GM21576 (cell line): Measurements from ENCODE around the gene C14orf180.

ENCODE experiments used
- ATAC-seq: cut with Tn5 transposase; IDR thresholded peaks from one replicate; pipeline ENCODE4 v1.9.1; 2021; ENCODE audit warnings: mild to moderate bottlenecking, moderate library complexity; ENCODE audit not compliant: unreplicated experiment

The C14orf180 gene

DNA sequence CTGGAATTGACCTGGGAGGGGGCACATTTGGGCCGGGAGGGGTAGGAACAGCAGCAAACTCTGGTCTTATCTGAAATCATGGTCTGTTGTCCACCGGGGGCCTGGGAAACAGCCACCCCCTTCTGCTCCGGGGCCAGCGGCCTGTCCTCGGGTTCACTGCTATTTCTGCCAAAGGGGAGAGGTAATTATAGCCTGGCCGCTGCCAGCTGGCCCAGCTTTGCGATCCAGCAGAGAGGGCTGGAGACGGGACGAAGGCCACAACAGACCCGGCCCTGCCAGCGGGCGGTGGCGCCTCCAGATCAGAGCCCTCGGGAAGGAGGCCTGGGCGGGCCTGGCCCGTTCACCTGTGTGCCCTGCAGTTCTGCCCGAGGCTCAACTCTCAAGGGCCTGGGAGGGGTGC, at the start of gene C14orf180:
Gene C14orf180 (plus strand): TSS at position 258 of the 400 bp plus-strand sequence. CDS start 6,667 bp downstream, outside the sequence.
- no peak for ATAC-seq

DNA sequence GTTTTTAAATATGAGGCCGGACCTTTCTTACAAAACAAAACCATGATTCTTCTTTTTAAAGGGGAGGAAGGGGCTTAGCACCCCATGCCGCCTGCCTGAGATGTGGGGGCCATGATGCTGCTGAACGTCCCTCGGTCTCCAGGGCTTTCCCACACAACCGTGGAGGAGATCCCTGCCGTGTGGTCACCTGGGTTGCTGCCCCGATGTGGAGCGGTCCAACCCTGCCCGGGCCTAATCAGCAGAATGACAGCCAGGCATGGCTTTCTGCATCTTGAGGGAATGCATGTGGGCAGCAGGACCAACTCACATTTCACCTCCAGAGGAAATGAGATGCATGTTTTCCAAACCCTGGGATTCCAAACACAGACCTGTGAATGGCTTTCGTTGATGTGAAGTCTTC, 48.9 kb upstream of the C14orf180 start:
- no peak for ATAC-seq

DNA sequence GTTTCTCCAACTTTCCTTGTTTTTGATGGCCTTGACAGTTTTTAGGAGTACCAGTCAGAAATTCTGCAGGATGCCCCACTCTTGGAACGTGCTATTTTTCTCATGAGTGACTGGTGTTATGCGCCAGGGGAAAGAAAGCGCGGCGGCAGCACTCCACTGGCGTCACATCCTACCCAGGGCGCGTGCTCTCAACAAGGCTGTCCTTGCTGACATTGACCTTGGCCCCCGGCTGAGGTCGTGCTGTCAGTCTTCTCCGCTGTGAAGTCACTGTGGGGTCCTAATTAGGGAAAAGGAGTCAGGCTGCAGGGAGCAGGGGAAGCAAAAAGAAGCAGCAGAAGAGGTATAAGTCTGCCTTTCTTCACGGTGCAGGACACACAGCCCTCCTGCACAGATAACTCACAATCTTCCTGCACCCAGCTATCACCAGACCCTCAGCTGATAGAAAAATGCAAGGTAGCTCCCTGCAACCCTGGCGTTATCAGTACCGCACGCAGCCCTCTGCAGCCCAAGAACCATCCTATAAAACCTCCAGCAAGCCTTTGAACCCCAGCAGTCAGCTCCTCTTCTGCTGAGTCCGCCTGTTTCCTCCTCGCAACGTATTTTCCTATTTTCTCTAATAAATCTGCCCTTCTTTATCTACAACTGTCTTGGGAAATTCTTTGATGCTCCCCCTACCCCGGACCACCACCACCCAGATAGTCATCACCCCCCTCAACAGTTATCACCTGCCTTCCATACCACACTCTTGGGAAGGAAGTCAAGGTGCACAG, 48.0 kb upstream of the C14orf180 start:
- no peak for ATAC-seq

DNA sequence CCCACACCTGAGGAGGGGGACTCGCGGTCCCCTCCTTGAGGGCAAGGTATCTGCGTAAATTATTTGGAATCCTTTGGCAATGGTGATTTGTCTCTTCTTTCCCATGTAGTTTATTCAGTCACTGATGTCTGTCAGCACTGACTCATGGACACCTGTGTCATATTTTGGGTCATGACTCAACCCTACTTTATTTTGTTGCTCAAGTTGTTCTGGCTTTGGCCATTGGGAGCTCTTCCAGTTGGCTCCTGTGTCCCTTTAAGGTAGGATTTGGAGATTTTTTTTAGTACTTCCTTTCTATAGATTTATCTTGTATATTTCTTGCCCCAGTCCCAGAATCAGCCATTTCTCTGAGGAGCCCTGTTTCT, 47.4 kb upstream of the C14orf180 start:
- ATAC-seq, result no peak

DNA sequence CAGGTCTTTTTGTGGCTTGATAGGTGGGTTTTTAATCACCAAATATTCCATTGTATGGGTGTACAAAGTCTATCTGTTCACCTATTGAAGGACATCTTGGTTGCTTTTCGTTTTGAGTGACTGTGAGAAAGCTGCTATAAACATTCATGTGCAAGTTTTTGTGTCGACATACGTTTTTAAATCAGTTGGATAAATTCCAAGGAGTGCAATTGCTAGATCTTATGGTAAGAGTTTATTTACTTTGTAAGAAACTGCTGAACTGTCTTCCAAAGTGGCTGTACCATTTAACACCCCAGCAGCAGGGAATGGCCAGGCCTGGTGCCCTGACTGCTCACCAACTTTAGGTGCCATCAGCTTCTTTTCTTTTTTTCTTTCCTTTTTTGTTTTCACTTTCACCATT, 45.5 kb upstream of the C14orf180 start:
- ATAC-seq, result no peak

DNA sequence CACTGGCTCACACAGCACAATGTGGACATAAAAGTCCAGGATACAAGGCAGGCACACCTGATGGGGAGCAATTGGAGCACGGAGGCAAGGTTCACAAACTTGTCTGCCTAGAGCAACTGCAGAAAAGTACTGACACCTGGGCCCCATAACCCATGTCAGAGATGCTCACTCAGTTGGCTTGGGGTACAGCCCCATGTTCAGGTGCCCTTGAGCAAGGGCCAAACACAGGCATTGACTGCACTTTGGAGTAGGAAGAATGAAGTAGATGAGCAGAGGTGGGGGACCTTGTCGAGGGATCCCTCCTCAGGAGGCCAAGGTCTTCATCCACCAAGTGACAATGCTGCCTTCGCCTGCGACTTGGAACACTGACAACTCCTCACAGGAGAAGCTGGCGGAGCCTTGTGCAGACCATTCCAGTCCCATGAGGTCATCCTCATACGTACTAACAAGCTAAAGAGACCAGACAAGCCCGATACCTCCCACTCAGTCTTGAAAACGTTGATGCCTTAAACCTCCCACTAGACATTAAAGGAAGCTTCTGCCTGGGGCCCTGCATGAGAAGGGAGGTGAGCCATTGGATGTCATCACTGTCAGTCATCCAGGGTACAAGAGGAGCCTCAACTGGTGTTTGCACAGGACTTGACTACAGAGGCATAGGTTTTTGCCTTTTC, 42.5 kb upstream of the C14orf180 start:
- no peak for ATAC-seq

DNA sequence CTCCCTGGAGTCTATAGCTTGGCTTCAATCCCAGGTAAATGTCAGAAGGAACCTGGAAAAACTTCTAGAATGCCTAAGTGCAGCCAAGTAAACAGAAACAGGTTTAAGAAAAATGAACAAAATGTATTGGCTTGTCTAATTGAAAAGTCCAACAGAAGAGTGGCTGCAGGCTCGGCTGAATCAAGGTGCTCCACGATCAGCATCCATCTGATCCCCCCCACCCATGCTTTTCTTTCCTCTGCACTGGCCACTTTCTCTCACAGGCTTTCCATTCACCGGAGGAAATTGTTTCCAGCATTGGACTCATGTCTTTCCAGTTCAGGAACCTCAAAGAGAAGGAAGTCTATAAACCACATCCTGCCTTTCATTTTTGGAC, 42.0 kb upstream of the C14orf180 start:
- no peak for ATAC-seq

DNA sequence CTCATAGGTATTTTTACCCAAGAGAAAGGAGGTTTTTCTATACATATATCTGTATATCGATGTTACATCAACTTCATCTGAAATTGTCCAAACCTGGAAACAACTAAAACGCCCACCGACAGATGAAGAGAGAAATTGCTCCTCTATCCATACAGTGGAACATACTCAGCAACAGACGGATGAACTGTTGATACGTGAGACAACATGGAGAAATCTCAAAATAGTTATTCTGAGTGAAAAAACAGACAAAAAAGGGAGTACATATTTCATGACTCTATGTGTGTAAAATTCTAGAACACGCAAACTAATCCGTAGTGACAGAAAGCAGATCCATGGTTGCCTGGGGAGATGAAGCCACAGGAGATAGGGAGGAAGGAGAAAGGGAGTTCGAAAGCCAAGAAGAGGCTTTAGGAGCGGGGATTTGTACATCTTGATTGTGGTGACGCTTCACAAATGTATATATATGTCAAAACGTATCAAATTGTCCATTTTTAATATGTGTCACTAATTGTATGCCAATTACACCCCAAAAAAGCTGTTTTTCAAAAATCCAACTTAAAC, 37.6 kb upstream of the C14orf180 start:
- ATAC-seq, result no peak

DNA sequence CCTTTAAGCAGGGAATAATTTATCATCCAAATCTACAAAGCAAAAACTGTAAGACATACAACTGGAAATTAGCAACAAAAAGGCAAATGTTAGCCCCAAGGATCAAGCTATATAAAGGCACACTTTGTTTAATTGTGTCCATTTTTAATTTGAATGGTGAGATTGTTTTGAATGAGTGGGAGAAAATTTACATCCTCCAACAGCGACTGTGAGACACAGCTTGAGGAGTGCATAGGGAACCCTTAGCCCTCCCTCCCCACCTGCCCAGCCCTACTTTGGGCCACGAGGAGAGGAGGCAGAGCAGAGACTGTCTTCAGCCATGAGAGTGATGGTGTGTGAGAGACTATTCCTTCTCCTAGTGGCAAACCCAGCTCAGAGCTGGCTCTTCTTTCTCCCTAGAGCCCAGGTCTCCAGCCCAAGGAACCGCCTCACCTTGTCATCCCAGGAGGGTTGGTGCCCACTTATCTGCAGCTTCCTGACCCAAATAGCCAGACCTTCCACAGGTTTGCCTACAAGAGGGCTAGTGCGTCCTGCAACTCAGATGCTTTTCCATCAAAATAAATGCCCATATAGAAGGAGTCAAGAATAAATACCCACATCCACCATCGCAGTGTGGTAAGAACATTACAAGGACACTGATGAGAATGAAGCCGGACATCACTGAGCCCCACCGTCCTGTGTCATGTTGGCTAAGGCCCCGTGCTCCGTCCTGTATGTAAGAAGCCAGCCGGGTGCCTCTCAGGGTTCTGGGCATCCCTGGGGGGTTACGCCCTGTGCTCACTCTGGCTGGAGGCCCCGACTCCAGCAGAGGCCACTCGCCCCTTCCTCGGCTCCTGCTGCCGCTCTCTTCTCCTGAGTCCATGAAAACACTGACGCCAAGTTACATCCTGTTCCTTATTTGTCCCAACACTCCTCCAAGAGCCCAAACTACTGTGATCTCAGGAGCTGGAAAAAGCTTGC, 36.4 kb upstream of the C14orf180 start:
- no peak for ATAC-seq

DNA sequence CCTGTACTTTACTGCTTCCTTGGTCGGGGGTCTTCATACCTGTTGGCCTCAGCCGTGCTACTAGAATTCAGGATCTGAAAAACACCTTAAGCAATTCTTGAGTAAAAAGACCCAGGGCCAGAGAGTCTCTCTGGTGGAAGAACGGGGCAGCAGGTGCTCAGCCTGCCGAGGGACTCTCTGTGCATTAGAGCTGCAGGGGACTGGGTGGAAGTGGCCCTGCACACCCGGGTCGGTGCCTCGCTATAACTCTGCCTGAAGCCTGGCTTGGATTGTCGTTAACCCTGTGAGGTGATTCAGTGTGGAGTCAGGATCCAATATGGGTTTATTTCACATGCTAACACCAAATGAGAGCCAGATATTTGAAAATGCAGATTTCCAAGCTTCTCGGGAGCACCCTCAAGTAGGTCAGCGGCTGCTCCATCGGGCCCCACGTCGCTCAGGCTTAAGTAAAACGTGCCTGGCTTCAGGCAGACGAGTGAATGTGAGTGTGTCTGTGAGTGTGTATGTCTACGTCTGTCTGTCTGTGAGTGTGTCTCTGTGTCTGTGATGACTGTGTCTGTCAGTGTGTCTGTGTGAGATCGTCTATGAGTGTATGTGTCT, 35.1 kb upstream of the C14orf180 start:
- ATAC-seq, result no peak

DNA sequence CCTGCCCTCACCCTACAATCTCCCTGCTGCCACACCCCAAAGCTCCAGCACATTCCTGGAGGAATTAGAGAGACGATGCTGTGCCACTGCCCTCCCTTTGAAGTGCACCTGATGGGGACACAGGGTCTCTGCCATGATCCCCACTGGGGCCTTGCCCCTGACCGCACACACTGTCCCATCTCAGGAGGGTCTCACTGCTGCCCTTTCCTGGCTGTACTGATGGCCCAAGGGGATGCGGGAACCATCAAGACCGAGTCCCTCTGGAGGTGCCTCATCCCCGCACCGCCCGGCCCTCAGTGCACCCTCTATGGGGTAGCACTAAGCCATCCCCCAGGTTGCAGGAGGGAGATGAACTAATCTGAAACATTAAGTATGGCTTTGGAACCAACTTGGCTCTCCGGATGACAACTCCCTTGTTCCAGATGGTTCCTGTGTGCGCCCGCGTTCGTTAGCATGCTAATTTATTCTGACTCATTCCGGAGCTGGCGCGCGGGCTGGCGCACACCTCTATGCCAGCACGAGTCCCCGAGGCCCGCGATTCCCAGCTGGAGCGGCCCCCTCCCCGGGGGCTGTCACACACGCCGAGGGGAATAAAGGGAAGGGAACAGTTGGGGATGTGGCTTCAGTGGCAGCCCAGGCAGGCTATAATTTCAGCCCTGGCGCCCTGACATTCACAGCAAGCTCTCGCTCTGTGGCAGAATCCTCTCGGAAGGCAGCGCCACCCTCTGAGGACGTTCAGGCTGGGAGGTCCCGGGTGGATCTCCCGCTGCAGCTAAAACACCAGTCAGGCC, 34.2 kb upstream of the C14orf180 start:
- no peak for ATAC-seq

DNA sequence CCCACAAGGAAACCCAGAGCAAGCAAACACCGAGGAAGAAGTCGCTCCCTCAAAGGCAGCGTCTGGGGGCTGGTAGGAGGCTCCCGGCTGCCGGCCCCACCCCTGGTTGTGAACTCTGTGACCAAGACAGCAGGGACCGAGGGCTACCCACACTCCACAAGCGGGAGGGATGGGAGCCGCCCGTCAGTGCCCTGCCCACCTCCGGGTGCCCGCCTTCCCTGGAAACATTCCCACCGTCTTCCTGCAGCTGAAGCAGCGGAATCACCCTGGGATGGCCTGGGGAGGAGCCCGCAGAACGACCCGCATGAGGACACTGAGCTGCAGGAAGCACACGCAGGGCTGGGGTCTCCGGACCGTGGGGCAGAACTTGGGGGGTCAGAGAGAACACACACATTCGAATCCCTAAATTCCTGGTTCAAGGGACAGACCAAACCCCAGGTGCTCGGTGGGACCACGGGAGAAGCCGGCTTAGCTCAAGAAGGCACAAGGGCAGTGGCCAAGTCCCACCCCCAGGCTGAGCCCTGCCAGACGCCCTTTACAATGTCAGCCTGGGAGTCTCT, 33.5 kb upstream of the C14orf180 start:
- no peak for ATAC-seq

DNA sequence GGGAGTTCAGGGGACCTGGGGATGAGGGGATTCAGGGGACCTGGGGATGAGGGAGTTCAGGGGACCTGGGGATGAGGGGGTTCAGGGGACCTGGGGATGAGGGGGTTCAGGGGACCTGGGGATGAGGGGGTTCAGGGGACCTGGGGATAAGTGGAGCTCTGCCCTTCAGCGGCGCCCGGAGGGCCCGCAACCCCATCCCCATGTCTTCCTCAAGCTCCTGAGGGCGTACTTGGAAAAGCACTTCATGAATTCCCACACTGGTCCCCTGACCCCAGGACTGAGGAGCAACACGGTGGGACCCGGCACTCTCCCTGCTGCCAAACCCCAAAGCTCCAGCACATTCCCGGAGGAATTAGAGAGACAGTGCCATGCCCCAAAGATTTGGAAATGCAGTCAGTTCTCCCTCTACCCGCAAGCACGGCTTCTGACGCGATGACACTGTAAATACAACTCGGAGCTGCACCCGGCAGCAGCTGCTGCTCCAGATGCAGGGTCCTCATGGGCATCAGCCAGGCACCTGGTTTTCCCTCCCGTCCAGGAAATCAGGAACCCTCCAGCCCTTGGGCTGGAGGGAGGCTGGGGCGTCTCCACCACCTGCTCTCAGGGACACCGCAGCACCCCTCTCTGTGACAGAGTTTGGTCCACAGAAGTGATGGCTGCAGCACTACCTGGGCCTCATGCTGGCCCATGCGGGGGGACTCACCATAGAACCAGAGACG, 32.8 kb upstream of the C14orf180 start:
- ATAC-seq, result no peak

DNA sequence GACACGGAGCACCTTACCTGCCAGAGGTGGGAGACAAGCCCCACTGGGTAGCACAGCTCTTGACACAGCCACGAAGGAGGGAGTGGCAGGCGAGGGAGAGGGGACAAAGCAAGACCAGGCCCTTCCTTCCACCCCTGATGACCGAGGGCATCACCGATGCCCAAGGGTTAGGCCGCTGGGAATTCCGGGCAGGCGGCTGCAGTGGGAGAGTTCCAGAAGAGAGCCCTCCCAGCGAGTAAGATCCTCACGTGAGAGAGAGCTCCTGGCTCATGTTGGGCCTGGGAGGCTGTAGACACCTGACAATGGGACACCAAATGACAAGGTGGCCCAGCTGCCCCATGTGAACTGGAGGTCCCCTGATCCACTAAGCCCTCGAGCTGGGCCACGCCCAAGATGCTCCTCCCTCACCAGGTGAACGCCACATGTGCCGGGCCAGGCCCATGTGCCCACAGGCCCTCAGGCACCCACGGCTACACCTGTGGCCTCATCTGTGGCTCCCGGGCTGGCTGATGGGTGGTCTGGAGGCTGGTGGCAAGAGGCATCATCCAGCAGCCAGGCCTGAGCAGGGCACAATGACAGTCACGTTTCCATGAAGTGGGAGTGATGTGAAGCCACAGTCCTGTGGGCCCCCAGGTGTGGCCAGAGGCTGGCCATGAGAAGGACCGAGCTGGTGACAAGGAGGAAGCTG, 32.1 kb upstream of the C14orf180 start:
- no peak for ATAC-seq

DNA sequence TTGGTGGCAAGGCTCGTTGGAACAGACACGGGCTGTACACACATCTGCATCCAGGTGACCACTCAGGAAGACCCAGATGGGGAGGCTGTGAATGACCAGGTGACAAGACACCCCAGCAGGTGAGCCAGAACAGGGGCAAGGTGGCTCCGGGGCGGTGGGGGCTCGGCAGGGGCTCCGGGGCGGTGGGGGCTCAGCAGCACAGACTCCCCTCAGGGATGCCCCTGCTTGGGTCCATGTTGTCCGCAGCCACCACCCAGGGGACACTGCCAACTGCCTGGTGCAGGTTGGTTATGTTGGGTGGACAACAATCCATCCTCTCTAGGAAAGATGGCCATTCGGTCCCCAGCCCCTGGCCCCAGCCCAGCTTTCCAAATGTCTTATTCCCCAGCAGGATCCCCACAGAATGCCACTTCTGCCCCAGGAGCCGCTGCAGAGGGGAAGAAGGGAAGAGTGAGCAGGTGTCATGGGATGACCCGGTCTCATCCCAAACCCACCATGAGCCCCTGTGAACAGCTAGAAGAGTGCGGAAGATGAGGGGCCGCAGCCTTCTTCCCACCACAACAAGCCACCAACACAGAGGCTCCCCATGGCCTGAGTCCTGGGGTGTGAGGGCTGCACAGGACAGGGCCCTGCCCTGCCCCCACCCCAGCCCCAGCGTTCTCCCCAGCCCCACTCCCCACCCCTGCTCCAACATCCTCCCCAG, 31.4 kb upstream of the C14orf180 start:
- no peak for ATAC-seq

DNA sequence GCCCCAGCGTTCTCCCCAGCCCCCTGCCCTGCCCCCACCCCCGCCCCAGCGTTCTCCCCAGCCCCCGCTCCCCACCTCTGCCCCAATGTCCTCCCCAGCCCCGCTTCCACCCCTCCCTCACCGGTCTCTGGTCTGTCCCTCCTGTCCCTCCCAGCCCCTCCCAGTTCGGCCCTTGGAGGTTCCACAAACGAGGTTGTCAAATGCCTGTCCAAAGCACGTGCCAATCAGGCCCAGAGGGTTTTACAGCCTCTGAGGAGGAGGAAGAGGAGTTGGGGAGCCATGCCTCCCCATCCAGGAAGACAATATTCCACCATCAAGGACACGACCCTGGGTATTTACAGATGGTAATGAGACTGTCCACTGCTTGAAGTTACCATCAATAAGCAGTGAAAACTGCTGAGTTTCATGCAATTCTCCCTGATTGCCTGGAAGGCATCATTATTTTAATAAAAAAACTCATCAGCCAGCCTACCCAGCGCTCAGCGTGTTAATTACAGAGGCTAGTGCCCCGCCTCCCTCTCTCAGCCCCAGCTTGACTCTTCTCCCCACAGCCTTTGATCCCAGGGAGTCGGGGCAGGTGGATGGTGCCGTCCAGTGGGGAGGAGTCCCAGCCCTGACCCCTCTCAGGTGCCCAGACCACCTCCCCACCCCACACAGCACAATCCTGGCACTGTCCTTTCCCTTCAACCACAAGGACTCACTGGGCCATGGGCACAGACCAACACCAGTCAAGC, 30.6 kb upstream of the C14orf180 start:
- ATAC-seq, result no peak
